Transverse colon (tissue), 4 donors: ENCODE results near the gene EID3.

Experiments
- POLR2A ChIP-seq: fragments of 450-650 bp; IDR thresholded peaks from one replicate; pipeline ENCODE4 v1.6.1; 2016; ENCODE audit warnings: antibody characterized with exemption, mild to moderate bottlenecking, moderate library complexity
- POLR2AphosphoS5 ChIP-seq, 3 donors: sonication (generic); formaldehyde crosslinking; IDR thresholded peaks; one replicate each; pipeline ENCODE4 v1.6.1; 2016; ENCODE audit warnings: antibody characterized with exemption in 3 of 3
- TF ChIP-seq, protein P1 (sequence below), 5 experiments: fragments of 200-600 bp in 3 of 5; fragments of 450-650 bp in 2 of 5; sonication (generic) in 3 of 5; IDR thresholded peaks; 1 replicate in 2 of 5; 2 replicates in 3 of 5; pipeline ENCODE4 v1.5.1; 2016 to 2017; ENCODE audit warnings: antibody characterized with exemption in 5 of 5, inconsistent platforms in 3 of 5, mild to moderate bottlenecking in 2 of 5, moderate library complexity in 1 of 5

DNA sequence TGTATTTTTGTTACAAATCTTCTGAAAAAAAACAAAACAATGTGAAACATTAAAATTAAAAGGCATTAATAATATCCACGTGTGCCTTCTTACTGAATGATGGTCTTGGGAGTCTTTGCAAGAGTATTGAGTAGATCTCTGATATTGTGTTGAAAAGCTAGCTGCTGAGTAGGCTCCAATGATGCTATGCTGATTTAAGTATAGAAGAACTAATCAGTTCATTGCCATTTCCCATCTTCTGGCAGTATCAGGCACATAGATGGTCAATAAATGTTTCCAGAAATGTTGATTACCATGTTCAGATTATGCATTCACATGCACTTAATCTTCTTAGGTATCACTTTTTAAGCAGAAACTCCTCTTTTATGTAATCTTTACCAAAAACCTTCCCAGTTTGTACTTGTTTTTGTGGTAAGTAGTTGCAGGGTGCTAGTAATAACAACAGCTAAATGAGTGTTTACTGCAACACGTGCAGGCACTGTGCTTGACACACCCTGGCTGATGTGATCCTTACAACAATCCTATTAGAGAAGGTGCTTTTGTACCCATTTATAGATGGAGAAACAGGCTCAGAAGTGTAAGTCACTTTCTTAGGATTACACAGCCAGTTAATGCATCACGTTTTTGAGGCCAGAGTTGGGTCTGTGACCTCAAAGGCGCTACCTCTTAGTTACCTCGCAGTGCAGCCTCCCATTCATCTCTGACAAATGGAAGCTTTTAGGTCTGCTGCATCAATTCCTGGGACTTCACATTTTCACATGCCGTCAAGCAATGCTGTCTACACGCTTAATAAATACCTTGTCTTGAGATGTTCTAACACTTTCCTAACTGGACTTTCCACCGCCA, 46.9 kb downstream of the EID3 start:
- TF ChIP-seq POLR2A (no peak), POLR2AphosphoS5 (IDR thresholded peaks at IDR 0.05) (no peak)
- TF ChIP-seq, protein P1, sequence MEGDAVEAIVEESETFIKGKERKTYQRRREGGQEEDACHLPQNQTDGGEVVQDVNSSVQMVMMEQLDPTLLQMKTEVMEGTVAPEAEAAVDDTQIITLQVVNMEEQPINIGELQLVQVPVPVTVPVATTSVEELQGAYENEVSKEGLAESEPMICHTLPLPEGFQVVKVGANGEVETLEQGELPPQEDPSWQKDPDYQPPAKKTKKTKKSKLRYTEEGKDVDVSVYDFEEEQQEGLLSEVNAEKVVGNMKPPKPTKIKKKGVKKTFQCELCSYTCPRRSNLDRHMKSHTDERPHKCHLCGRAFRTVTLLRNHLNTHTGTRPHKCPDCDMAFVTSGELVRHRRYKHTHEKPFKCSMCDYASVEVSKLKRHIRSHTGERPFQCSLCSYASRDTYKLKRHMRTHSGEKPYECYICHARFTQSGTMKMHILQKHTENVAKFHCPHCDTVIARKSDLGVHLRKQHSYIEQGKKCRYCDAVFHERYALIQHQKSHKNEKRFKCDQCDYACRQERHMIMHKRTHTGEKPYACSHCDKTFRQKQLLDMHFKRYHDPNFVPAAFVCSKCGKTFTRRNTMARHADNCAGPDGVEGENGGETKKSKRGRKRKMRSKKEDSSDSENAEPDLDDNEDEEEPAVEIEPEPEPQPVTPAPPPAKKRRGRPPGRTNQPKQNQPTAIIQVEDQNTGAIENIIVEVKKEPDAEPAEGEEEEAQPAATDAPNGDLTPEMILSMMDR (IDR thresholded peaks at IDR 0.05) = no peak
